Ishikawa (cell line): Measurements from ENCODE around the gene ST6GALNAC3.

Experiments
- REST ChIP-seq: IDR thresholded peaks from 2 replicates; pipeline ENCODE4 v1.6.1; 2012; ENCODE audit warnings: low read depth, mild to moderate bottlenecking
- ZBTB7A ChIP-seq: IDR thresholded peaks from 2 replicates; pipeline ENCODE4 v1.6.1; 2012; ENCODE audit warnings: low read depth
- TF ChIP-seq, protein P1 (sequence below): IDR thresholded peaks from 2 replicates; pipeline ENCODE4 v1.6.1; 2012

- no peak for TF ChIP-seq ZBTB7A
- TF ChIP-seq REST, result no peak
- TF ChIP-seq, protein P1, sequence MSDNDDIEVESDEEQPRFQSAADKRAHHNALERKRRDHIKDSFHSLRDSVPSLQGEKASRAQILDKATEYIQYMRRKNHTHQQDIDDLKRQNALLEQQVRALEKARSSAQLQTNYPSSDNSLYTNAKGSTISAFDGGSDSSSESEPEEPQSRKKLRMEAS, result no peak
Observed at GRCh38 chr1:76038287-76039004, 36.1 kb upstream of the ST6GALNAC3 start.
